CD4-positive, alpha-beta T cell (primary cell): ENCODE results near the gene TMEM131. TPM values are rescaled to one million over a fixed set of nuclear protein-coding genes. Genes with fewer than 3 reads are reported as not detected.
"Not testable (repeated sequence)": the region's sequence is repeated elsewhere in the genome, so short reads cannot be mapped to it uniquely, and the experiment has no call there.

ENCODE experiments used
- ATAC-seq: fragments of 200-7000 bp; cut with Tn5 transposase; one replicate; pipeline ENCODE4 v1.10.0; 2022; ENCODE audit warnings: mild to moderate bottlenecking; ENCODE audit not compliant: poor library complexity
- CTCF ChIA-PET: fragments of 350-600 bp; sonication (Branson Sonifier 250); formaldehyde crosslinking; loops from one replicate; lab custom pipeline; 2021; ENCODE audit warnings: antibody characterized with exemption, inconsistent platforms; lab: Charles Lee
- POLR2A ChIA-PET: fragments of 350-600 bp; sonication (Branson Sonifier 250); formaldehyde crosslinking; loops from one replicate; lab custom pipeline; 2021; ENCODE audit warnings: antibody characterized with exemption, inconsistent platforms; lab: Charles Lee
- DNase-seq, 14 experiments: peaks; one replicate each; pipeline ENCODE4 v3.0.0-alpha.2; 2013 to 2020; ENCODE audit warnings: mixed read lengths in 2 of 14
- H3K27ac ChIP-seq, 2 donors: one replicate each; pipeline versions ENCODE4 v1.5.1 to v1.7.0; 2013; ENCODE audit warnings: low read length in 2 of 2, low read depth in 1 of 2, mild to moderate bottlenecking in 1 of 2
- H3K27me3 ChIP-seq, 2 experiments: 1 replicate in 1 of 2; 2 replicates in 1 of 2; pipeline versions ENCODE4 v1.6.1 to v1.7.0; 2013; ENCODE audit warnings: low read length in 2 of 2, control low read depth in 1 of 2, mild to moderate bottlenecking in 1 of 2, moderate library complexity in 1 of 2; ENCODE audit not compliant: insufficient read depth in 2 of 2, control insufficient read depth in 1 of 2
- H3K36me3 ChIP-seq: one replicate; pipeline ENCODE4 v1.6.1; 2013; ENCODE audit warnings: low read length, control low read depth; ENCODE audit not compliant: insufficient read depth
- H3K4me1 ChIP-seq: one replicate; pipeline ENCODE4 v1.6.1; 2013; ENCODE audit warnings: low read length, control low read depth; ENCODE audit not compliant: insufficient read depth
- H3K4me3 ChIP-seq: one replicate; pipeline ENCODE4 v1.5.1; 2013; ENCODE audit warnings: mild to moderate bottlenecking, low read length, moderate library complexity
- H3K9me3 ChIP-seq, 2 experiments: 1 replicate in 1 of 2; 2 replicates in 1 of 2; pipeline versions ENCODE4 v1.6.1 to v1.7.0; 2013; ENCODE audit warnings: low read length in 2 of 2, mild to moderate bottlenecking in 2 of 2, control low read depth in 1 of 2, moderate library complexity in 1 of 2; ENCODE audit not compliant: control insufficient read depth in 1 of 2, insufficient read depth in 1 of 2
- H3K27ac Mint-ChIP-seq: one replicate; pipeline ENCODE4 v1.8.0; 2020; ENCODE audit warnings: mixed read lengths
- H3K27me3 Mint-ChIP-seq: one replicate; pipeline ENCODE4 v1.8.0; 2021; ENCODE audit warnings: mixed read lengths
- H3K36me3 Mint-ChIP-seq: one replicate; pipeline ENCODE4 v1.8.0; 2021; ENCODE audit warnings: low read depth, mixed read lengths
- H3K4me1 Mint-ChIP-seq: one replicate; pipeline ENCODE4 v1.8.0; 2021; ENCODE audit warnings: low read depth, mixed read lengths
- H3K4me3 Mint-ChIP-seq: one replicate; pipeline ENCODE4 v1.8.0; 2020; ENCODE audit warnings: mild to moderate bottlenecking, mixed read lengths
- H3K9me3 Mint-ChIP-seq: one replicate; pipeline ENCODE4 v1.8.0; 2020; ENCODE audit warnings: mixed read lengths
- CTCF ChIP-seq: fragments of 200-600 bp; IDR thresholded peaks from one replicate; pipeline ENCODE4 v1.8.0; 2022; ENCODE audit warnings: antibody characterized with exemption, mild to moderate bottlenecking
- intact Hi-C, 2 experiments: fragments of 100-400 bp; cut with DNase I in 1 of 2; cut with micrococcal nuclease in 1 of 2; formaldehyde crosslinking; loops; one replicate each; pipeline versions ENCODE4 v1.15.1 to v1.9.0; 2023 to 2025; cut with DNase I, micrococcal nuclease
- total RNA-seq, 174 experiments: library from RNA in 2 of 174; stranded (reverse) in 2 of 174; gene quantifications; one replicate each; pipeline ENCODE4 v1.2.3 and lab custom pipeline; 2021 to 2026

The TMEM131 gene
- total RNA-seq, 2 experiments from 2014 or later = 29.2 to 33.6 TPM

- POLR2A ChIA-PET = no interaction called here
- intact Hi-C loops = no loop called here
- no peaks in the 10 kb centered on the region for H3K27me3 ChIP-seq
Observed at GRCh38 chr2:97885841-97886240, 109.9 kb downstream of the TMEM131 start.

GRCh38 chr2:97880334-97880733, 115.4 kb downstream of the TMEM131 start:
- Mint-ChIP-seq H3K4me3 (no peak overlapping the region), H3K36me3 (peaks cover 87% of the 10 kb centered on the region), H3K27ac (no peak overlapping the region), H3K9me3 (peaks cover 2% of the 10 kb centered on the region), H3K4me1 (peaks cover 18% of the 10 kb centered on the region), H3K27me3 (no peaks in the 10 kb centered on the region)
- no peaks in the 10 kb centered on the region for H3K27me3 ChIP-seq
- H3K4me3 ChIP-seq = no peak overlapping the region
- DNase-seq (no peak), ATAC-seq (no peak)
- intact Hi-C loops = no loop called here
- ChIA-PET CTCF (no interaction called here), POLR2A (no interaction called here)
- no peaks in the 10 kb centered on the region for H3K4me1 ChIP-seq
- no peak overlapping the region for H3K27ac ChIP-seq
- no peak for TF ChIP-seq CTCF
- peaks cover 4% of the 10 kb centered on the region for H3K36me3 ChIP-seq
- peaks cover under 1 to 6% of the 10 kb centered on the region in 2 experiments for H3K9me3 ChIP-seq

More at GRCh38 chr2:97885841-97886240, 109.9 kb downstream of the TMEM131 start:
- CTCF ChIA-PET = no interaction called here
- H3K9me3 ChIP-seq = peaks cover 21 to 22% of the 10 kb centered on the region in 2 experiments
- Mint-ChIP-seq H3K36me3 (peaks cover 88% of the 10 kb centered on the region), H3K27ac (no peak overlapping the region), H3K4me1 (peaks cover 7% of the 10 kb centered on the region), H3K4me3 (no peak overlapping the region), H3K9me3 (peaks cover 13% of the 10 kb centered on the region), H3K27me3 (no peaks in the 10 kb centered on the region)
- peaks cover 29% of the 10 kb centered on the region for H3K36me3 ChIP-seq
- DNase-seq = no peak
- ATAC-seq = no peak
- H3K4me3 ChIP-seq = no peak overlapping the region
- no peaks in the 10 kb centered on the region for H3K4me1 ChIP-seq
- H3K27ac ChIP-seq = no peak overlapping the region
- no peak for TF ChIP-seq CTCF

GRCh38 chr2:97878865-97879264, 116.9 kb downstream of the TMEM131 start:
- ChIA-PET CTCF (no interaction called here), POLR2A (no interaction called here)
- ATAC-seq (no peak), DNase-seq (no peak)
- Mint-ChIP-seq H3K27ac (no peak overlapping the region), H3K27me3 (no peaks in the 10 kb centered on the region), H3K36me3 (peaks cover 86% of the 10 kb centered on the region), H3K9me3 (no peaks in the 10 kb centered on the region), H3K4me3 (no peak overlapping the region), H3K4me1 (peaks cover 33% of the 10 kb centered on the region)
- Histone ChIP-seq H3K4me3 (no peak overlapping the region), H3K27ac (no peak overlapping the region), H3K9me3 (no peaks in the 10 kb centered on the region), H3K27me3 (no peaks in the 10 kb centered on the region), H3K4me1 (no peaks in the 10 kb centered on the region), H3K36me3 (peaks cover 4% of the 10 kb centered on the region)
- intact Hi-C loops = no loop called here
- TF ChIP-seq CTCF = no peak

GRCh38 chr2:97878317-97878716, 117.4 kb downstream of the TMEM131 start:
- H3K36me3 ChIP-seq, H3K9me3 Mint-ChIP-seq, H3K4me3 ChIP-seq, H3K27me3 Mint-ChIP-seq, H3K27me3 ChIP-seq, POLR2A ChIA-PET, H3K9me3 ChIP-seq, DNase-seq, CTCF ChIA-PET, H3K27ac ChIP-seq, H3K4me3 Mint-ChIP-seq, intact Hi-C loops, ATAC-seq, H3K4me1 ChIP-seq, H3K27ac Mint-ChIP-seq: not testable (repeated sequence)
- Mint-ChIP-seq H3K4me1 (peaks cover 35% of the 10 kb centered on the region), H3K36me3 (peaks cover 85% of the 10 kb centered on the region)
